HCT116 (cell line): ENCODE data around the gene SDK2.

Experiments used
- CTCF ChIP-seq, 3 experiments: fragments of 200-600 bp in 1 of 3; sonication (generic) in 1 of 3; IDR thresholded peaks in 2 of 3; conservative IDR thresholded peaks in 1 of 3; 2 replicates each; pipeline ENCODE4 v1.5.1; 2012 to 2017; ENCODE audit warnings: low read depth in 2 of 3, low read length in 2 of 3, antibody characterized with exemption in 1 of 3, borderline replicate concordance in 1 of 3, control low read depth in 1 of 3, mild to moderate bottlenecking in 1 of 3, mixed read lengths in 1 of 3, mixed run types in 1 of 3, moderate library complexity in 1 of 3; ENCODE audit not compliant: insufficient read depth in 1 of 3
- EZH2 ChIP-seq: fragments of 200-600 bp; sonication (generic); IDR thresholded peaks from 2 replicates; pipeline ENCODE4 v1.6.1; 2017; ENCODE audit warnings: antibody characterized with exemption, mixed run types
- FOSL1 ChIP-seq: IDR thresholded peaks from 2 replicates; pipeline ENCODE4 v1.6.1; 2012; ENCODE audit warnings: low read depth
- TF ChIP-seq, protein P1 (sequence below): IDR thresholded peaks from 2 replicates; pipeline ENCODE4 v1.6.1; 2012

GRCh38 chr17:73371836-73372235 is 272.4 kb downstream of the SDK2 start:
- TF ChIP-seq CTCF (IDR thresholded peaks at IDR 0.05 in 2 of 3, conservative IDR thresholded peaks at IDR 0.05 in 1 of 3; ENCODE audit: borderline replicate concordance in 1 of 3, insufficient read depth in 1 of 3, low read depth in 2 of 3, low read length in 2 of 3) (no peak), EZH2 (no peak), FOSL1 (no peak)
- TF ChIP-seq, protein P1, sequence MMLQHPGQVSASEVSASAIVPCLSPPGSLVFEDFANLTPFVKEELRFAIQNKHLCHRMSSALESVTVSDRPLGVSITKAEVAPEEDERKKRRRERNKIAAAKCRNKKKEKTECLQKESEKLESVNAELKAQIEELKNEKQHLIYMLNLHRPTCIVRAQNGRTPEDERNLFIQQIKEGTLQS = no peak
